Measurements from ENCODE around the gene HOMER2.

HOMER2 gene

DNA sequence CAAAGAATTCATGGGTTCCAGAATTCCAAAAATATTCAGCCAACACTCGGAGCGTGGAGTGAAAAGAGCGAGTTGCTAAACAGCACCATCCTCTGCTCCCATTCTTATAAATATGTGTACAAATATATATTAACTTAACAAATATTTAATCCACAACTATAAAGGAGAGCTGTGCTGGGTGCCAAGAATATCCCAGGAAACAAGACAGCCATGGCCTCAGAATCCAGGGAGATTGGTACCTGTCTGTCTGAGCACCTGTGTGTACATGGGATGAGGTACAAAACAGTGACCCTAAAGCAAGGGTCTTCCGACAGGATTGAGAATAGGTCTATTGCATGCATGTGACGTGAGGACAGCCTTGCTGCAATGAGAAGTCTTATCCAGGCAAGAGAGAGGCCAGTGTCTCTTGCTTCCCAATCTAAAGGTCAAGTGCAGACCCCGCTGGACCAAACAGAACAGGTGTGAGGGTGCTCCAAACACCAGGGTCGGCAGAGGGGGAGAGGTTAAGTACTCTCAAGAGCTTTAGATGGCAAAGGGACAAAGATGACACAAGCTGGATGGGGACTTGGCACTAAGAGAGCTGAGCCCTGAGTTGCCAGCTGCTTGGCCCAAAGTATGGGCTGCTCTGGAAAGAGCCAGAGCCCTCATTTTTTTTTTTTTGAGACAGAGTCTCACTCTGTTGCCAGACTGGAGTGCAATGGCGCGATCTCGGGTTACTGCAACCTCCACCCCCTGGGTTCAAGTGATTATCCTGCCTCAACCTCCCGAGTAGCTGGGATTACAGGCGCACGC, 36.2 kb downstream of the HOMER2 start:
- TF ChIP-seq, protein P1, sequence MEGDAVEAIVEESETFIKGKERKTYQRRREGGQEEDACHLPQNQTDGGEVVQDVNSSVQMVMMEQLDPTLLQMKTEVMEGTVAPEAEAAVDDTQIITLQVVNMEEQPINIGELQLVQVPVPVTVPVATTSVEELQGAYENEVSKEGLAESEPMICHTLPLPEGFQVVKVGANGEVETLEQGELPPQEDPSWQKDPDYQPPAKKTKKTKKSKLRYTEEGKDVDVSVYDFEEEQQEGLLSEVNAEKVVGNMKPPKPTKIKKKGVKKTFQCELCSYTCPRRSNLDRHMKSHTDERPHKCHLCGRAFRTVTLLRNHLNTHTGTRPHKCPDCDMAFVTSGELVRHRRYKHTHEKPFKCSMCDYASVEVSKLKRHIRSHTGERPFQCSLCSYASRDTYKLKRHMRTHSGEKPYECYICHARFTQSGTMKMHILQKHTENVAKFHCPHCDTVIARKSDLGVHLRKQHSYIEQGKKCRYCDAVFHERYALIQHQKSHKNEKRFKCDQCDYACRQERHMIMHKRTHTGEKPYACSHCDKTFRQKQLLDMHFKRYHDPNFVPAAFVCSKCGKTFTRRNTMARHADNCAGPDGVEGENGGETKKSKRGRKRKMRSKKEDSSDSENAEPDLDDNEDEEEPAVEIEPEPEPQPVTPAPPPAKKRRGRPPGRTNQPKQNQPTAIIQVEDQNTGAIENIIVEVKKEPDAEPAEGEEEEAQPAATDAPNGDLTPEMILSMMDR (IDR thresholded peaks at IDR 0.05; ENCODE audit: low read depth, low read length, poor library complexity, severe bottlenecking), result no peak
- no peak for TF ChIP-seq EZH2phosphoT487 (IDR thresholded peaks at IDR 0.05; ENCODE audit: borderline replicate concordance, low read length)
- Histone ChIP-seq H3K4me2 (ENCODE audit: low read length) (no peak overlapping the region), H3K9me3 (ENCODE audit: control insufficient read depth, insufficient read depth, low read length) (no peaks in the 10 kb centered on the region), H3K79me2 (ENCODE audit: control insufficient read depth, low read length) (no peaks in the 10 kb centered on the region), H3K4me3 (ENCODE audit: low read length) (no peak overlapping the region), H3K36me3 (ENCODE audit: control insufficient read depth, low read length) (no peaks in the 10 kb centered on the region), H3K4me1 (ENCODE audit: control insufficient read depth, low read length) (no peaks in the 10 kb centered on the region), H4K20me1 (ENCODE audit: control insufficient read depth, insufficient read depth, low read depth, low read length) (no peaks in the 10 kb centered on the region), H3F3A (ENCODE audit: control insufficient read depth, insufficient read depth) (no peaks in the 10 kb centered on the region), H3K9me2 (replicated peaks; ENCODE audit: control insufficient read depth, low read length) (no peaks in the 10 kb centered on the region), H3K27ac (ENCODE audit: low read depth, low read length) (no peak overlapping the region), H3K27me3 (ENCODE audit: control insufficient read depth, low read length) (no peaks in the 10 kb centered on the region)

DNA sequence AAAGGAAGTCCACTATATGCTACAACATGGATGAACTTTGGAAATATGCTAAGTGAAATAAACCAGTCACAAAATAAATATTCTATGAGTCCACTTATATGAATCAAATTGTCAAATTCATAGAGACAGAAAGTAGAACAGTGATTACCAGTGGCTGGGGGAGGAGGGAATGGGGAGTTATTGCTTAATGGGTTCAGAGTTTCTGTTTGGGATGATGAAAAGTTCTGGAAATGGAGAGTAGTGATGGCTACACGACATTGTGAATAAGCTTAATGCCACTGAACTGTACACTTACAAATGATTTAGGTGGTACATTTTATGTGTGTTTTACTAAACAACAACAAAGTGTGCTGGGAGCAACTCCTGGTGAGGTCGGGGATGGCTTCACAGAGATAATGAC, 38.1 kb downstream of the HOMER2 start:
- H3K4me2 ChIP-seq (ENCODE audit: low read length), result no peak overlapping the region
- no peaks in the 10 kb centered on the region for H3K36me3 ChIP-seq (ENCODE audit: control insufficient read depth, low read length)
- H3K27me3 ChIP-seq (ENCODE audit: control insufficient read depth, low read length), result no peaks in the 10 kb centered on the region; the same call in 1 of the 2 replicates
- H3K9me3 ChIP-seq (ENCODE audit: control insufficient read depth, insufficient read depth, low read length), result no peaks in the 10 kb centered on the region
- no peaks in the 10 kb centered on the region for H3F3A ChIP-seq (ENCODE audit: control insufficient read depth, insufficient read depth)
- H4K20me1 ChIP-seq (ENCODE audit: control insufficient read depth, insufficient read depth, low read depth, low read length), result no peaks in the 10 kb centered on the region
- H3K4me1 ChIP-seq (ENCODE audit: control insufficient read depth, low read length), result no peaks in the 10 kb centered on the region
- no peak overlapping the region for H3K27ac ChIP-seq (ENCODE audit: low read depth, low read length)
- no peak overlapping the region for H3K4me3 ChIP-seq (ENCODE audit: low read length)
- H3K9me2 ChIP-seq (replicated peaks; ENCODE audit: control insufficient read depth, low read length), result no peaks in the 10 kb centered on the region
- TF ChIP-seq, protein P1 (IDR thresholded peaks at IDR 0.05; ENCODE audit: low read depth, low read length, poor library complexity, severe bottlenecking), result no peak
- H3K79me2 ChIP-seq (ENCODE audit: control insufficient read depth, low read length), result no peaks in the 10 kb centered on the region

DNA sequence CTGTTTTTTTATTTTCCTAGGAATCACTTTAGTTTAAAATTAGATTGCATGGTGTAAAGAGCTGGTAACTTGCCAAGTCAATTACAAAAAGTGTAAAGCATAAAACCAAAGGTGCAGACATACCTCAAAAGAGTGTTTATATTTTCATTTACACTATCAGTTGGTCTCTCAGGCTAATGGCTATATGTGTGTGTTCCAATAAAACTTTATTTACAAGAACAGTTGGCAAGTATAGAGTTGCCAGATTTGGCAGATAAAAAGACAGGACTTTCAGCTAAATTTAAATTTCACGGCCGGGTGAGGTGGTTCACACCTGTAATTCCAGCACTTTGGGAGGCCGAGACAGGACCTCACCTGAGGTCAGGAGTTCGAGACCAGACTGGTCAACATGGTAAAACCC, 41.1 kb downstream of the HOMER2 start:
- TF ChIP-seq EZH2phosphoT487 (IDR thresholded peaks at IDR 0.05; ENCODE audit: borderline replicate concordance, low read length), result no peak
- TF ChIP-seq, protein P1 (IDR thresholded peaks at IDR 0.05; ENCODE audit: low read depth, low read length, poor library complexity, severe bottlenecking), result no peak
- Histone ChIP-seq H3K4me3 (ENCODE audit: low read length) (no peak overlapping the region), H3K36me3 (ENCODE audit: control insufficient read depth, low read length) (no peaks in the 10 kb centered on the region), H4K20me1 (ENCODE audit: control insufficient read depth, insufficient read depth, low read depth, low read length) (no peaks in the 10 kb centered on the region), H3K4me2 (ENCODE audit: low read length) (no peak overlapping the region), H3K27ac (ENCODE audit: low read depth, low read length) (no peak overlapping the region), H3K9me3 (ENCODE audit: control insufficient read depth, insufficient read depth, low read length) (no peaks in the 10 kb centered on the region), H3K9me2 (replicated peaks; ENCODE audit: control insufficient read depth, low read length) (no peaks in the 10 kb centered on the region), H3K79me2 (ENCODE audit: control insufficient read depth, low read length) (no peaks in the 10 kb centered on the region), H3F3A (ENCODE audit: control insufficient read depth, insufficient read depth) (no peaks in the 10 kb centered on the region), H3K27me3 (ENCODE audit: control insufficient read depth, low read length) (no peaks in the 10 kb centered on the region; the same call in 1 of the 2 replicates), H3K4me1 (ENCODE audit: control insufficient read depth, low read length) (no peaks in the 10 kb centered on the region)
